Measurements from ENCODE around the gene TBC1D2. TPM values are rescaled to one million over a fixed set of nuclear protein-coding genes. Genes with fewer than 3 reads are reported as not detected.

Gene TBC1D2
- polyA plus RNA-seq, 2 of the 4 experiments (the other 2 are of a cell fraction) = 3.3 to 7.3 TPM

- TF ChIP-seq TP53 (CRISPR knock-in tag; IDR thresholded peaks at IDR 0.05) (no peak), HEYL (CRISPR knock-in tag; IDR thresholded peaks at IDR 0.05) (no peak), NPAS2 (CRISPR knock-in tag; IDR thresholded peaks at IDR 0.05; ENCODE audit: borderline replicate concordance) (no peak), MAFK (IDR thresholded peaks at IDR 0.05; ENCODE audit: partially characterized antibody) (no peak), HES2 (IDR thresholded peaks at IDR 0.05) (no peak), GATA3 (IDR thresholded peaks at IDR 0.05; ENCODE audit: borderline replicate concordance) (no peak), ATOH8 (CRISPR knock-in tag; IDR thresholded peaks at IDR 0.05; ENCODE audit: low read depth) (no peak), POLR2A (IDR thresholded peaks at IDR 0.05; ENCODE audit: low read length) (no peak), CEBPB (IDR thresholded peaks at IDR 0.05) (no peak)
- CTCF ChIA-PET = interaction anchor here (0.6 to 10.5 kb wide), 10 partner anchors 10 to 386 kb away, joined by 3 to 47 read pairs (median 6); partner anchors contain the start of gene TBC1D2
- DNase-seq (ENCODE audit: low read depth in 1 of 2, low spot score in 1 of 2) = no peak
- Histone ChIP-seq H3K4me1 (peaks cover 53% of the 10 kb centered on the region), H3K27ac (peak overlapping the region in 1 of 2 experiments; percentile 86; a peak in 3 of 6 replicates), H3K4me3 (no peak overlapping the region), H3K4me2 (no peak overlapping the region), H3K9me3 (no peaks in the 10 kb centered on the region)
- POLR2A ChIA-PET = no interaction called here
- WGBS (ENCODE audit: missing lambda C conversion rate) = 98% methylated on average over 21 of the region's 21 CpGs
- ATAC-seq = no peak
- FAIRE-seq = no peak
These were observed 34.5 kb downstream of the TBC1D2 start for GRCh38 chr9:98220911-98221310.

GRCh38 chr9:98219794-98220370, 35.6 kb downstream of the TBC1D2 start:
- FAIRE-seq (no peak), DNase-seq (ENCODE audit: low read depth in 1 of 2, low spot score in 1 of 2) (no peak), ATAC-seq (no peak)
- CTCF ChIA-PET = interaction anchor here (0.7 to 10.5 kb wide), 7 partner anchors 10 to 146 kb away, joined by 3 to 53 read pairs (median 7); no protein-coding TSS in a partner anchor
- POLR2A ChIA-PET = interaction anchor here (1.4 kb wide), 1 partner anchor 36 kb away, joined by 6 read pairs; the partner anchor contains the start of gene TBC1D2
- Histone ChIP-seq H3K9me3 (no peaks in the 10 kb centered on the region), H3K27ac (peak overlapping the region; percentile 32 to 86; a peak in 5 of 6 replicates), H3K4me1 (peaks cover 43% of the 10 kb centered on the region), H3K4me3 (no peak overlapping the region), H3K4me2 (peak overlapping the region; percentile 22; the same call in 2 of the 3 replicates)
- TF ChIP-seq TP53 (CRISPR knock-in tag; IDR thresholded peaks at IDR 0.05) = no peak
- 0 out of 2 replicates have a peak, but pooled peaks have one; percentile 8 for TF ChIP-seq HOXB13 (CRISPR knock-in tag; IDR thresholded peaks at IDR 0.05; ENCODE audit: low read depth)
- 89% methylated on average over 11 of the region's 11 CpGs for WGBS (ENCODE audit: missing lambda C conversion rate)

- peaks cover 40% of the 10 kb centered on the region for H3K4me1 ChIP-seq
- 45% methylated on average over 7 of the region's 7 CpGs for WGBS (ENCODE audit: missing lambda C conversion rate)
These were observed 36.1 kb downstream of the TBC1D2 start for GRCh38 chr9:98219364-98219716.

GRCh38 chr9:98218562-98219363, 36.7 kb downstream of the TBC1D2 start:
- DNase-seq (ENCODE audit: low read depth in 1 of 2, low spot score in 1 of 2) (no peak), FAIRE-seq (no peak), ATAC-seq (no peak)
- ChIA-PET POLR2A (interaction anchor here (1.4 kb wide), 1 partner anchor 37 kb away, joined by 6 read pairs; the partner anchor contains the start of gene TBC1D2), CTCF (interaction anchor here (1.7 to 10.5 kb wide), 4 partner anchors 11 to 144 kb away, joined by 3 to 53 read pairs (median 27); no protein-coding TSS in a partner anchor)
- Histone ChIP-seq H3K4me3 (no peak overlapping the region), H3K4me1 (peaks cover 38% of the 10 kb centered on the region), H3K27ac (peak overlapping the region; percentile 48 to 86; a peak in 5 of 6 replicates), H3K4me2 (0 out of 3 replicates have a peak overlapping the region, but pooled peaks have one; percentile 22), H3K9me3 (no peaks in the 10 kb centered on the region)
- TF ChIP-seq CHD2 (IDR thresholded peaks at IDR 0.05; ENCODE audit: low read length, partially characterized antibody) (no peak), EP300 (IDR thresholded peaks at IDR 0.05) (no peak), PBX3 (IDR thresholded peaks at IDR 0.05) (no peak), POLR2A (IDR thresholded peaks at IDR 0.05; ENCODE audit: low read length) (no peak), HOXB13 (CRISPR knock-in tag; IDR thresholded peaks at IDR 0.05; ENCODE audit: low read depth) (no peak), TFCP2L1 (CRISPR knock-in tag; IDR thresholded peaks at IDR 0.05) (no peak), ZNF302 (CRISPR knock-in tag; IDR thresholded peaks at IDR 0.05) (no peak), SREBF2 (IDR thresholded peaks at IDR 0.05) (no peak), HOXA7 (CRISPR knock-in tag; IDR thresholded peaks at IDR 0.05) (no peak), HEYL (CRISPR knock-in tag; IDR thresholded peaks at IDR 0.05) (no peak)
- 89% methylated on average over 11 of the region's 11 CpGs for WGBS (ENCODE audit: missing lambda C conversion rate)

More at GRCh38 chr9:98219364-98219716, 36.1 kb downstream of the TBC1D2 start:
- no peaks in the 10 kb centered on the region for H3K9me3 ChIP-seq
- CTCF ChIA-PET = interaction anchor here (2.6 to 10.5 kb wide), 3 partner anchors 10 to 44 kb away, joined by 7 to 53 read pairs (median 47); no protein-coding TSS in a partner anchor
- peak overlapping the region; percentile 48 to 86; a peak in 5 of 6 replicates for H3K27ac ChIP-seq
- ATAC-seq = 0 out of 6 replicates have a peak, but pooled peaks of 1 of the 2 experiments have one; percentile 8
- FAIRE-seq = no peak
- peak overlapping the region; percentile 22; the same call in 2 of the 3 replicates for H3K4me2 ChIP-seq
- H3K4me3 ChIP-seq = no peak overlapping the region
- POLR2A ChIA-PET = interaction anchor here (1.4 kb wide), 1 partner anchor 37 kb away, joined by 6 read pairs; the partner anchor contains the start of gene TBC1D2
- TF ChIP-seq MYC (IDR thresholded peaks at IDR 0.05; ENCODE audit: borderline replicate concordance, low read length) (no peak), FOSL2 (IDR thresholded peaks at IDR 0.05) (no peak), FOSL2 (CRISPR knock-in tag; IDR thresholded peaks at IDR 0.05) (peak; percentile 42; the same call in 1 of the 2 replicates)
- peak in 1 of 2 experiments; percentile 55 for DNase-seq (ENCODE audit: low read depth in 1 of 2, low spot score in 1 of 2)

All from A549 (cell line).